Smooth muscle cell (in vitro differentiated cells): ENCODE data around the gene KDM3A. TPM values are rescaled to one million over a fixed set of nuclear protein-coding genes. Genes with fewer than 3 reads are reported as not detected.

ENCODE experiments used
- DNase-seq: peaks from one replicate; lab custom pipeline; 2025; ENCODE audit not compliant: unreplicated experiment; lab: John Stamatoyannopoulos, UW
- H2AFZ ChIP-seq: fragments of 200-600 bp; sonication (generic); 2 replicates; pipeline ENCODE4 v1.6.0; 2016; ENCODE audit warnings: antibody characterized with exemption, low read depth, mild to moderate bottlenecking
- H3F3A ChIP-seq: fragments of 200-600 bp; sonication (generic); 2 replicates; pipeline ENCODE4 v1.6.0; 2017; ENCODE audit warnings: antibody characterized with exemption, low read depth
- H3K27ac ChIP-seq: fragments of 200-600 bp; sonication (generic); 2 replicates; pipeline ENCODE4 v1.5.1; 2016; ENCODE audit warnings: low read depth, mild to moderate bottlenecking
- H3K27me3 ChIP-seq: fragments of 200-600 bp; sonication (generic); 2 replicates; pipeline ENCODE4 v1.6.1; 2016; ENCODE audit warnings: low read depth, mild to moderate bottlenecking
- H3K36me3 ChIP-seq: fragments of 200-600 bp; sonication (generic); 2 replicates; pipeline ENCODE4 v1.5.1; 2016; ENCODE audit warnings: low read depth
- H3K4me1 ChIP-seq: fragments of 200-600 bp; sonication (generic); 2 replicates; pipeline ENCODE4 v1.5.1; 2016; ENCODE audit warnings: low read depth
- H3K4me2 ChIP-seq: fragments of 200-600 bp; sonication (generic); 2 replicates; pipeline ENCODE4 v1.6.0; 2016; ENCODE audit warnings: mild to moderate bottlenecking
- H3K4me3 ChIP-seq: fragments of 200-600 bp; sonication (generic); 2 replicates; pipeline ENCODE4 v1.5.1; 2016; ENCODE audit warnings: mild to moderate bottlenecking
- H3K79me2 ChIP-seq: fragments of 200-600 bp; sonication (generic); 2 replicates; pipeline ENCODE4 v1.6.0; 2016; ENCODE audit warnings: low read depth, mild to moderate bottlenecking
- H3K9ac ChIP-seq: fragments of 200-600 bp; sonication (generic); 2 replicates; pipeline ENCODE4 v1.6.0; 2016; ENCODE audit warnings: low read depth
- H3K9me3 ChIP-seq: fragments of 200-600 bp; sonication (generic); replicated peaks from 2 replicates; pipeline ENCODE4 v1.5.1; 2016; ENCODE audit warnings: low read depth
- H4K20me1 ChIP-seq: fragments of 200-600 bp; sonication (generic); 2 replicates; pipeline ENCODE4 v1.6.0; 2016; ENCODE audit warnings: low read depth
- CTCF ChIP-seq: fragments of 200-600 bp; sonication (generic); IDR thresholded peaks from 2 replicates; pipeline ENCODE4 v1.5.1; 2017; ENCODE audit warnings: borderline replicate concordance, mild to moderate bottlenecking, antibody characterized with exemption; ENCODE audit not compliant: insufficient read depth, poor library complexity, severe bottlenecking
- WGBS: methylation state at CpG from one replicate; pipeline ENCODE4 v1.1.7; 2016; ENCODE audit warnings: low lambda C conversion rate; 5-methylcytosine and 5-hydroxymethylcytosine counted together
- polyA plus RNA-seq: library from polyadenylated mRNA; unstranded; fragments of >200 nt; fragmentation: Nextera tagmentation; extraction: Ambion mirVana; gene quantifications from 2 replicates; pipeline ENCODE4 v1.2.1, GENCODE V29; 2016
- total RNA-seq: library from RNA; depleted of rRNA; stranded (reverse); fragments of >200 nt; gene quantifications from 2 replicates; pipeline ENCODE4 v1.2.3, GENCODE V29; 2014

Gene KDM3A
- total and polyA plus RNA-seq, 2 experiments from 2014 or later, result 19.6 to 57.5 TPM

GRCh38 chr2:86520153-86520552, 79.0 kb downstream of the KDM3A start:
- Histone ChIP-seq H3K9me3 (peaks cover 4% of the 10 kb centered on the region), H4K20me1 (no peaks in the 10 kb centered on the region), H3K4me2 (no peak overlapping the region), H3K36me3 (no peaks in the 10 kb centered on the region), H3K9ac (no peak overlapping the region), H2AFZ (no peak overlapping the region), H3K79me2 (no peaks in the 10 kb centered on the region), H3F3A (no peaks in the 10 kb centered on the region), H3K4me3 (no peak overlapping the region), H3K4me1 (no peaks in the 10 kb centered on the region), H3K27ac (no peak overlapping the region), H3K27me3 (no peaks in the 10 kb centered on the region)
- 80% methylated on average over 1 of the region's 1 CpG for WGBS
- no peak for DNase-seq
- no peak for TF ChIP-seq CTCF

- Histone ChIP-seq H3K4me1 (no peaks in the 10 kb centered on the region), H3K4me2 (no peak overlapping the region), H4K20me1 (no peaks in the 10 kb centered on the region), H3K27ac (no peak overlapping the region), H3K36me3 (no peaks in the 10 kb centered on the region), H3K79me2 (no peaks in the 10 kb centered on the region), H3K9me3 (peaks cover 4% of the 10 kb centered on the region), H3F3A (no peaks in the 10 kb centered on the region), H3K4me3 (no peak overlapping the region), H2AFZ (no peak overlapping the region), H3K9ac (no peak overlapping the region), H3K27me3 (no peaks in the 10 kb centered on the region)
- 100% methylated on average over 1 of the region's 1 CpG for WGBS
- DNase-seq, result no peak
- TF ChIP-seq CTCF, result no peak
Measured at GRCh38 chr2:86521922-86522321, 80.8 kb downstream of the KDM3A start.

GRCh38 chr2:86522711-86523110, 81.5 kb downstream of the KDM3A start:
- H3K36me3 ChIP-seq, result peaks cover 6% of the 10 kb centered on the region
- no peaks in the 10 kb centered on the region for H3K27me3 ChIP-seq
- DNase-seq, result no peak
- WGBS, result 89% methylated on average over 2 of the region's 2 CpGs
- no peak overlapping the region for H3K4me2 ChIP-seq
- TF ChIP-seq CTCF, result no peak
- H3K4me1 ChIP-seq, result no peaks in the 10 kb centered on the region
- H3K79me2 ChIP-seq, result no peaks in the 10 kb centered on the region
- no peak overlapping the region for H2AFZ ChIP-seq
- H3K27ac ChIP-seq, result no peak overlapping the region
- H3K9ac ChIP-seq, result no peak overlapping the region
- no peaks in the 10 kb centered on the region for H4K20me1 ChIP-seq
- peaks cover 4% of the 10 kb centered on the region for H3K9me3 ChIP-seq
- H3K4me3 ChIP-seq, result no peak overlapping the region
- no peaks in the 10 kb centered on the region for H3F3A ChIP-seq

GRCh38 chr2:86523491-86523890, 82.3 kb downstream of the KDM3A start:
- Histone ChIP-seq H3K79me2 (no peaks in the 10 kb centered on the region), H3K9ac (no peak overlapping the region), H3K4me3 (no peak overlapping the region), H3F3A (no peaks in the 10 kb centered on the region), H3K9me3 (peaks cover 4% of the 10 kb centered on the region), H4K20me1 (no peaks in the 10 kb centered on the region), H3K27me3 (no peaks in the 10 kb centered on the region), H2AFZ (no peak overlapping the region), H3K4me2 (no peak overlapping the region), H3K27ac (no peak overlapping the region), H3K36me3 (peaks cover 6% of the 10 kb centered on the region), H3K4me1 (no peaks in the 10 kb centered on the region)
- WGBS, result 98% methylated on average over 4 of the region's 4 CpGs
- DNase-seq, result no peak
- TF ChIP-seq CTCF, result no peak
